NAMALWA (cell line): Measurements from ENCODE around the gene DCP1B.
A peak's percentile ranks its signal among the peaks of the same experiment; 100 is the strongest.

Experiments
- DNase-seq: peaks from one replicate; pipeline ENCODE4 v3.0.0-alpha.2; 2015; ENCODE audit warnings: low spot score

The DCP1B gene

GRCh38 chr12:1935242-1935641 lies 69.0 kb downstream of the DCP1B start:
- DNase-seq, result no peak

GRCh38 chr12:1934831-1935230 lies 69.4 kb downstream of the DCP1B start:
- DNase-seq, result no peak

- no peak for DNase-seq
Observed at GRCh38 chr12:1934068-1934467, 70.2 kb downstream of the DCP1B start.

GRCh38 chr12:1933342-1934051 lies 70.8 kb downstream of the DCP1B start:
- DNase-seq, result peak; percentile 18

GRCh38 chr12:1932264-1932777 lies 71.9 kb downstream of the DCP1B start:
- no peak for DNase-seq

- no peak for DNase-seq
Observed at GRCh38 chr12:1931642-1932041, 72.6 kb downstream of the DCP1B start.

GRCh38 chr12:1930803-1931597 lies 73.3 kb downstream of the DCP1B start:
- no peak for DNase-seq

- no peak for DNase-seq
Observed at GRCh38 chr12:1929985-1930802, 74.1 kb downstream of the DCP1B start.

- DNase-seq, result no peak
Observed at GRCh38 chr12:1929241-1929984, 74.8 kb downstream of the DCP1B start.

- no peak for DNase-seq
Observed at GRCh38 chr12:1928439-1929121, 75.7 kb downstream of the DCP1B start.

- no peak for DNase-seq
Observed at GRCh38 chr12:1927751-1928351, 76.4 kb downstream of the DCP1B start.

GRCh38 chr12:1927051-1927680 lies 77.1 kb downstream of the DCP1B start:
- no peak for DNase-seq

- no peak for DNase-seq
Observed at GRCh38 chr12:1926251-1926657, 78.0 kb downstream of the DCP1B start.

GRCh38 chr12:1925684-1926006 lies 78.6 kb downstream of the DCP1B start:
- DNase-seq, result no peak

- no peak for DNase-seq
Observed at GRCh38 chr12:1924996-1925683, 79.1 kb downstream of the DCP1B start.

GRCh38 chr12:1922985-1923384 lies 81.3 kb downstream of the DCP1B start:
- no peak for DNase-seq

- DNase-seq, result no peak
Observed at GRCh38 chr12:1922075-1922709, 82.1 kb downstream of the DCP1B start.

- no peak for DNase-seq
Observed at GRCh38 chr12:1920971-1921370, 83.3 kb downstream of the DCP1B start.

GRCh38 chr12:1920436-1920835 lies 83.8 kb downstream of the DCP1B start:
- no peak for DNase-seq
